GM21515 (cell line): Measurements from ENCODE around the gene MUC20.

ENCODE experiments used
- ATAC-seq: cut with Tn5 transposase; IDR thresholded peaks from one replicate; pipeline ENCODE4 v1.9.1; 2021; ENCODE audit not compliant: unreplicated experiment

The MUC20 gene

DNA sequence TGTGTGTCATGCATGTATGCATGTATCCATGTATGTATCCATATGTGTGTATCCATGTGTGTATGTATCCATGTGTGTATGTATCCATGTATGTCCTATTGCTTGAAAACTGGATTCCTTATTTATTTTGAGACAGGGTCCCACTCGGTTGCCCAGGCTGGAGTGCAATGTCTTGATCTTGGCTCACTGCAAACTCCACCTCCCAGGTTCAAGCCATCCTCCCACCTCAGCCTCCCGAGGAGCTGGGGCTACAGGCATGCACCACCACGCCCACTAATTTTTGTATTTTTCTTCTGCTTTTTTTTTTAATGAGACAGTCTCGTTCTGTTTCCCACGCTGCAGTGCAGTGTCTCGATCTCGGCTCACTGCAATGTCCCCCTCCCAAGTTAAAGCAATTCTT is 34.1 kb downstream of the MUC20 start:
- no peak for ATAC-seq

- no peak for ATAC-seq
Measured at GRCh38 chr3:195755391-195755790, 34.6 kb downstream of the MUC20 start.

- ATAC-seq, result no peak
Measured at GRCh38 chr3:195755791-195756676, 35.3 kb downstream of the MUC20 start.

DNA sequence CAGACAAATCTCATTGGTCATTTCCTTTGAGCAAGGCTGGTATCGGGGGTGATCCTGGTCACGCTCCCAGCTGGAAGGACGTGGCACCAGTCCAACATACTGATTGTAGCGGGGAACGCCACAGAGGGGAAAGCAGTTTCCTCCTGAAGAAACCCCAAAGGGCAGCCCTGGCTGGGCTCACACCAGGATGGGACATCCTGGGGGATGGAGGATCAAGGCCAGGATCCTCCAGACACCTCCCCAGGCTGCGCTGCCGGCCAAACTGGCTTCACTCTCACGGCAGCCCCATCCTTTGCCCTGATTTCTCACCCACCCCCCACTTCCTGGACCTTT is 36.6 kb downstream of the MUC20 start:
- ATAC-seq, result no peak

GRCh38 chr3:195757827-195758226 is 37.0 kb downstream of the MUC20 start:
- ATAC-seq, result no peak

GRCh38 chr3:195758721-195759353 is 38.1 kb downstream of the MUC20 start:
- ATAC-seq, result no peak

GRCh38 chr3:195760345-195761122 is 39.8 kb downstream of the MUC20 start:
- ATAC-seq, result no peak

GRCh38 chr3:195761123-195761566 is 40.4 kb downstream of the MUC20 start:
- no peak for ATAC-seq

GRCh38 chr3:195761567-195762248 is 40.9 kb downstream of the MUC20 start:
- no peak for ATAC-seq

DNA sequence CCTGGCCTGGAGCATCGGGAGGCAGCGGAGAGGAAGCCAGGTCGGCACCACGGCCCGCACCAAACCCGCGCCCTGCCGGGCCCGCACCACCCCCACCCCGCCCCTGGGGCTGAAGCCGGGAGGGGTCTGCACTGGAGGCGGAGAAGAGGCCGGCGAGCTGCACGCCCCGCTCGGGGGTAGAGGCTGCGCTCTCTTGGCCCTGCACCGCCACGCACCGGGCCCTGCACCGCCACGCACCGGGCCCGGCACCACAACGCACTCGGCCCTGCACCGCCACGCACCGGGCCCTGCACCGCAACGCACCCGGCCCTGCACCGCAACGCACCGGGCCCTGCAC is 41.4 kb downstream of the MUC20 start:
- ATAC-seq, result no peak

GRCh38 chr3:195762611-195763010 is 41.8 kb downstream of the MUC20 start:
- no peak for ATAC-seq

- no peak for ATAC-seq
Measured at GRCh38 chr3:195763076-195763830, 42.5 kb downstream of the MUC20 start.

DNA sequence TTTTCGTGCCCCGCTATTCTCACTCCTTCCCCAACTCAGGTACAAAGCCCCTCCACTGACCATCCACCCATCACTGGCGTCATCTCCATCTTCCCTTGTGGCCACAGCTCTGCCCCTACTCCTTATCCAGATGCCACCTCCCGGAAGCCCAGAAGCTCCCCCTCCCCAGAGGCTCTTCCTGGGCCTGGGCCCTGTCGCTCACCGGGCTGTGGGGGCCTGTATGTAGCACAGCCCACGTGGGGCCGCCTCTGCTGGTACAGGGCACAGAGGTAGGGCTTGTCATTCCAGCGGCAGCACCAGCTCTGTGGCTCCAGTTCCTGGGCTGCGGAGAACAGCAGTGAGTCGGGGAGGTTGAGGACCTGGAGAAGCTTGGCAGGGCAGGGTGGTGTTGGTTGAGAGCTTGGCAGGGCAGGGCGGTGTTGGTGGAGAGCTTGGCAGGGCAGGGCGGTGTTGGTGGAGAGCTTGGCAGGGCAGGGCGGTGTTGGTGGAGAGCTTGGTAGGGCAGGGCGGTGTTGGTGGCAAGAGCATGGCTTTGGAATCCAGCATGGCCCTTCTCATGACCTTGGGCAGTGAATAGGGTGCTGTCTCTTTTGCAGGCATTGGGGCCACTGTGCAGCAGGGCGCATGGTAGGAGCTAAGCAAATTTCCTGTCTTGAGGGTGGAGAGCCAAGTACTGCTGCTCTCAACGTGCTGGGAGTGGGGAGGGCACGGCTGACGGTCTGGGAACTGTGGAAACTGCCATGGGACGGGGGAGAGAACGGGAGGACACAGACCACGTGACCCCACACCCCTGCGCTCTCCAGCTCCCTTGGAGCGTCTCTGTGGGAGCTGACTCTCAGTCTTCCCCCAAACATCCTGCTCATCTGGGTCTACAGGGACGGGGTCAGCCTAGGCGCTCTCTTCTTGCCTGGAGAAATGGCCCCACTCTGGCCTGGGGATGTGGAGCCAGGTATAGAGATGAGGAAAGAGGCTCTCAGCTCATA is 43.4 kb downstream of the MUC20 start:
- no peak for ATAC-seq

GRCh38 chr3:195764961-195765706 is 44.4 kb downstream of the MUC20 start:
- no peak for ATAC-seq

DNA sequence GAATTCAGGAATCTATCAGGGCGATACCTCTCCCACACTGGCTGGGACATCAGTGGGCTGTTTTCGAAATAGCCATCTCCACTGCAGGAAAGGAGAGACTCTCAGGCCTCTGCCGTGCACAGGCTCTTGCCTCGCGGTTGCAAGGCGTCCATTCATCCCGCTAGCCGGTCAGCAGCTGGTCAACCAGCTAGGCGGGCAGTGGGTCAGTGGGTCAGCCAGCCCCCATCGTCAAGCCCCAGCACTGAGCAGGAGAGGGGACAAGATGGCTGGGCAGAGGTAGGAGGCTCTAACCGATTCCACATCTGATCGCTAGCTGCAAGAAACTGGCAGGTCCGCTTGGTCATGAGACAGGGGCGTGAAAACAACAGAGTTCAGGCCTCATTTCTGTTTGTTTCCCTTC is 45.9 kb downstream of the MUC20 start:
- ATAC-seq, result no peak

DNA sequence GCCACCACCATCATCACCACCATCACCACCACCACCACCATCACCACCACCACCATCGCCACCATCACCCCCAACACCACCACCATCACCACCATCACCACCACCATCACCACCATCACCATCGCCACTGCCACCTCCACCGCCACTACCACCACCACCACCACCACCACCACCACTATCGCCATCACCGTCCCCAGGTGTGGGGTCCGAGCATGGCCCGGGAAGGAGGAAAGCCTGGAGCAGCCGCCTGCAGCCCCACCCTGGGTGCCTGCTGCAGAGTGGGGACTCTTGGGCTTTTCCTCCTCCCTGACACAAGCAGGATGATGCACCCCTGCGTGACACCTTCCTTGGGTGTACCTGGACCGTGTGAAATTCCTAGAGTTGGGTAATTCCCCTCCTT is 47.0 kb downstream of the MUC20 start:
- no peak for ATAC-seq

- no peak for ATAC-seq
Measured at GRCh38 chr3:195768414-195768813, 47.6 kb downstream of the MUC20 start.

- no peak for ATAC-seq
Measured at GRCh38 chr3:195768831-195769303, 48.1 kb downstream of the MUC20 start.

DNA sequence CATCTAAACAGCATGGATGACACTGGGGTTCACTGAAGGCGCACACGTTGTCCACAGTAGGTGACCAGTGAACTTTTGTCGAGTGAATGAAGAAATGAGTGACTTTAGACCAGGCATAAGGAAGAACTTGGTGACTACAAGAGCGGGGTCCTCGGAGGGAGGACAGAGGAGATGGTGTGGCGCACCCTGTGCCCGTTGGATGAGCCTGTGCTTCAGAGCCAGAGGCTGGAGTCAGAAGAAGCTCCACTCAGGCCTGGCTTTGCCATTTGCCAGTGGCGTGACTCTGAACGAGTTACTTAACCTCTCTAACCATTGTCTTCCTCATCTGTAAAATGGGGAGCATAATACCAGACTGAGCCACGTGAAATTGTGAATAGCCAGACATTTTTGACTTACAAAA is 48.8 kb downstream of the MUC20 start:
- ATAC-seq, result no peak
